Measurements from ENCODE around the gene USP40.

DNA sequence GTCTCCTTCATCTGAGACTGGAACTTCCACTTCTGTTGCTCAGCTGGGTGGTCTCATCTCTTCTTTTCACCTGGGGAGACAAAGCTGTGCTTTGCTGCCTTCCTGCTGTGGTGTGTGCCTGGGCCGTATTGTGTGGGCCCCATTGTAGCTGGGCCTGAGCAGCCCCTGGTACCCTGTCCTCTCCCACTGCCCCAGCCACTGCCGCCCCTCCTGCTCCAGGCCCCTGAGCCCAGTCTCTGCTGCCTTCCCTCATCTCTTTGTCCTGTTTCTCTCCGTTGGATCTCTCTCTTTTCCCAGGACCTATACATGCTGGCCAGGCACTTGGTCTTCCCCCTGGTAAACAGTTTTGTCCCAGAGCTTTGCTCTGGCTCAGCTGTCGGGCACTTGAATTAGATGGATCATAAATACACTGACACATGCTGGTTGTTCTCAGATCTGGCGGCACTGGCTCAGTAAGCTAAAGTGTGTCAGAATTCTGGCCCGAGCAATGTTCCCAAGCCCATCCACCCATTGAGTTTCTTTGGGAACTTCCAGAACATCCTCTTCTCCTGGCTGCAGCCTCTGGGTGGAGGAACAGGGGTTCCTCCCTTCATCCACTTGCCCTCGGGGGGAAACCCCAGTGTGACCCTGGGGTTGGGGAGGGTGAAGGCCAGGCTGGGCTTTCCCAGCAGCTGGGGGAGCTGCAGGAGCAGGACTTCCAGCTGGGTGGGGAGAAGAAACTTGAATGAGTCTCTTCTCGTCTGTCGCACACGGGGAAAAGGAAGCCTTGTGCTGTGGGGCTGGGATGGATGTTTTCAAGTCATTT, 113.3 kb downstream of the USP40 start:
- no peak for TF ChIP-seq POLR2A (IDR thresholded peaks at IDR 0.05)
- TF ChIP-seq, protein P1, sequence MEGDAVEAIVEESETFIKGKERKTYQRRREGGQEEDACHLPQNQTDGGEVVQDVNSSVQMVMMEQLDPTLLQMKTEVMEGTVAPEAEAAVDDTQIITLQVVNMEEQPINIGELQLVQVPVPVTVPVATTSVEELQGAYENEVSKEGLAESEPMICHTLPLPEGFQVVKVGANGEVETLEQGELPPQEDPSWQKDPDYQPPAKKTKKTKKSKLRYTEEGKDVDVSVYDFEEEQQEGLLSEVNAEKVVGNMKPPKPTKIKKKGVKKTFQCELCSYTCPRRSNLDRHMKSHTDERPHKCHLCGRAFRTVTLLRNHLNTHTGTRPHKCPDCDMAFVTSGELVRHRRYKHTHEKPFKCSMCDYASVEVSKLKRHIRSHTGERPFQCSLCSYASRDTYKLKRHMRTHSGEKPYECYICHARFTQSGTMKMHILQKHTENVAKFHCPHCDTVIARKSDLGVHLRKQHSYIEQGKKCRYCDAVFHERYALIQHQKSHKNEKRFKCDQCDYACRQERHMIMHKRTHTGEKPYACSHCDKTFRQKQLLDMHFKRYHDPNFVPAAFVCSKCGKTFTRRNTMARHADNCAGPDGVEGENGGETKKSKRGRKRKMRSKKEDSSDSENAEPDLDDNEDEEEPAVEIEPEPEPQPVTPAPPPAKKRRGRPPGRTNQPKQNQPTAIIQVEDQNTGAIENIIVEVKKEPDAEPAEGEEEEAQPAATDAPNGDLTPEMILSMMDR (IDR thresholded peaks at IDR 0.05), result no peak

Measured in thyroid gland (tissue), 4 donors.